ENCODE data around the gene GJC1. TPM values are rescaled to one million over a fixed set of nuclear protein-coding genes. Genes with fewer than 3 reads are reported as not detected.
"Not testable (repeated sequence)": the region's sequence is repeated elsewhere in the genome, so short reads cannot be mapped to it uniquely, and the experiment has no call there.

GJC1 gene
- total and polyA plus RNA-seq, 2 of the 8 experiments (the other 6 are each of a cell fraction or from before 2014, with no cell fraction given): 29.1 to 154 TPM

GRCh38 chr17:44820631-44821212, 9.4 kb downstream of the GJC1 start (continued):
- TF ChIP-seq CBX8 (IDR thresholded peaks at IDR 0.05; ENCODE audit: borderline replicate concordance, low read depth, low read length) (no peak), POLR2A (IDR thresholded peaks at IDR 0.05; ENCODE audit: control extremely low read depth in 1 of 2, low read depth in 2 of 2, low read length in 2 of 2) (no peak), SRF (IDR thresholded peaks at IDR 0.05; ENCODE audit: low read depth, low read length) (no peak), JUND (IDR thresholded peaks at IDR 0.05; ENCODE audit: low read length) (no peak), ASH2L (IDR thresholded peaks at IDR 0.05; ENCODE audit: low read length) (no peak)

- not testable (repeated sequence) for H4K91ac ChIP-seq (replicated peaks; ENCODE audit: insufficient read length, low read length); H4K8ac ChIP-seq (ENCODE audit: extremely low read depth, insufficient read depth, low read length); H2AK5ac ChIP-seq (ENCODE audit: low read depth, low read length); FAIRE-seq; H3K9me3 ChIP-seq (ENCODE audit: insufficient read depth in 2 of 2, low read depth in 1 of 2, low read length in 1 of 2); H3K9ac ChIP-seq (replicated peaks in 1 of 4; ENCODE audit: extremely low read depth in 1 of 4, low read depth in 3 of 4, low read length in 3 of 4); H3K27ac ChIP-seq (ENCODE audit: low read depth, low read length); H3K23me2 ChIP-seq (ENCODE audit: low read depth, low read length); H3K14ac ChIP-seq (ENCODE audit: insufficient read length); H2BK15ac ChIP-seq (ENCODE audit: low read length); H2BK20ac ChIP-seq (ENCODE audit: low read length); H3K4me1 ChIP-seq (replicated peaks in 1 of 4; ENCODE audit: control insufficient read depth in 3 of 4, insufficient read depth in 4 of 4, low read length in 3 of 4); H2AFZ ChIP-seq (ENCODE audit: low read length); DNase-seq (ENCODE audit: low read depth in 1 of 2, low spot score in 2 of 2); H3K56ac ChIP-seq (replicated peaks; ENCODE audit: insufficient read length, low read depth, low read length); H2BK5ac ChIP-seq (ENCODE audit: low read depth, low read length); H3K23ac ChIP-seq (ENCODE audit: insufficient read length); H3K4me2 ChIP-seq (ENCODE audit: insufficient read depth in 1 of 2, low read depth in 2 of 2, low read length in 2 of 2); H3K4ac ChIP-seq (replicated peaks; ENCODE audit: insufficient read length, low read depth, low read length); H3K79me1 ChIP-seq (ENCODE audit: low read depth, low read length); H2BK12ac ChIP-seq (ENCODE audit: low read depth, low read length); H3K27me3 ChIP-seq (replicated peaks in 1 of 4; ENCODE audit: control insufficient read depth in 3 of 4, extremely low read depth in 1 of 4, insufficient read depth in 3 of 4, low read length in 3 of 4); H3K18ac ChIP-seq (ENCODE audit: extremely low read depth, low read length); H2BK120ac ChIP-seq (replicated peaks; ENCODE audit: low read depth, low read length); H3K4me3 ChIP-seq (ENCODE audit: extremely low read depth in 1 of 4, insufficient read depth in 2 of 4, low read depth in 3 of 4, low read length in 4 of 4); H4K5ac ChIP-seq (ENCODE audit: insufficient read length, low read depth, low read length); H3K36me3 ChIP-seq (ENCODE audit: control insufficient read depth in 2 of 4, insufficient read depth in 4 of 4, low read length in 3 of 4)
- Histone ChIP-seq H3K79me2 (ENCODE audit: control insufficient read depth in 1 of 2, insufficient read depth in 2 of 2, low read length in 2 of 2) (peaks cover 13 to 94% of the 10 kb centered on the region in 2 experiments), H4K20me1 (replicated peaks in 1 of 2; ENCODE audit: control insufficient read depth in 1 of 2, insufficient read depth in 2 of 2, low read length in 2 of 2) (peaks cover 0 to 14% of the 10 kb centered on the region in 2 experiments)
- 90% methylated on average over 6 of the region's 6 CpGs; no CpG with 5 or more reads in 1 of the 2 experiments for WGBS, 2 experiments (ENCODE audit: extremely low coverage in 1 of 2, insufficient coverage in 1 of 2, insufficient read length in 1 of 2, insufficient replicate concordance in 2 of 2, low coverage in 1 of 2, low lambda C conversion rate in 2 of 2, missing lambda C conversion rate in 1 of 2)
- CTCF ChIA-PET (ENCODE audit: partially characterized antibody): interaction anchor here (0.9 kb wide), 3 partner anchors 14 to 60 kb away, joined by 3 to 5 read pairs (median 3); no protein-coding TSS in a partner anchor
- POLR2A ChIA-PET (ENCODE audit: partially characterized antibody): interaction anchor here (1.1 to 1.8 kb wide), 4 partner anchors 8 to 29 kb away, joined by 3 to 6 read pairs (median 4); no protein-coding TSS in a partner anchor
These were observed 11.6 kb downstream of the GJC1 start for GRCh38 chr17:44818508-44818907.

Measured in H1 (cell line).